Subcutaneous abdominal adipose tissue (tissue), 5 donors: ENCODE data around the gene UTP14A.
"Not testable (repeated sequence)": the region's sequence is repeated elsewhere in the genome, so short reads cannot be mapped to it uniquely, and the experiment has no call there.

Source experiments
- H3K27ac ChIP-seq: one replicate; pipeline ENCODE4 v1.7.0; 2013; ENCODE audit warnings: low read depth, mild to moderate bottlenecking, inconsistent platforms, low read length, moderate library complexity
- H3K27me3 ChIP-seq, 5 donors: one replicate each; pipeline ENCODE4 v1.7.0; 2013; ENCODE audit warnings: low read length in 5 of 5, inconsistent platforms in 1 of 5; ENCODE audit not compliant: control insufficient read depth in 5 of 5, insufficient read depth in 4 of 5
- H3K36me3 ChIP-seq, 5 donors: one replicate each; pipeline ENCODE4 v1.7.0; 2013; ENCODE audit warnings: low read length in 5 of 5; ENCODE audit not compliant: control insufficient read depth in 5 of 5, insufficient read depth in 5 of 5
- H3K4me1 ChIP-seq, 5 donors: one replicate each; pipeline ENCODE4 v1.7.0; 2013; ENCODE audit warnings: low read length in 5 of 5, mild to moderate bottlenecking in 3 of 5, moderate library complexity in 1 of 5; ENCODE audit not compliant: control insufficient read depth in 5 of 5, insufficient read depth in 5 of 5
- H3K4me3 ChIP-seq, 5 donors: one replicate each; pipeline ENCODE4 v1.7.0; 2013; ENCODE audit warnings: low read length in 5 of 5, low read depth in 1 of 5
- H3K9ac ChIP-seq, 5 donors: one replicate each; pipeline ENCODE4 v1.7.0; 2013; ENCODE audit warnings: low read length in 5 of 5, mild to moderate bottlenecking in 4 of 5, moderate library complexity in 3 of 5
- H3K9me3 ChIP-seq, 5 donors: one replicate each; pipeline ENCODE4 v1.7.0; 2013; ENCODE audit warnings: low read length in 5 of 5; ENCODE audit not compliant: control insufficient read depth in 5 of 5
- donor health status: healthy.
- donor health status: healthy.
- donor health status: healthy.
- donor health status: healthy.
- donor health status: healthy.

The UTP14A gene, protein sequence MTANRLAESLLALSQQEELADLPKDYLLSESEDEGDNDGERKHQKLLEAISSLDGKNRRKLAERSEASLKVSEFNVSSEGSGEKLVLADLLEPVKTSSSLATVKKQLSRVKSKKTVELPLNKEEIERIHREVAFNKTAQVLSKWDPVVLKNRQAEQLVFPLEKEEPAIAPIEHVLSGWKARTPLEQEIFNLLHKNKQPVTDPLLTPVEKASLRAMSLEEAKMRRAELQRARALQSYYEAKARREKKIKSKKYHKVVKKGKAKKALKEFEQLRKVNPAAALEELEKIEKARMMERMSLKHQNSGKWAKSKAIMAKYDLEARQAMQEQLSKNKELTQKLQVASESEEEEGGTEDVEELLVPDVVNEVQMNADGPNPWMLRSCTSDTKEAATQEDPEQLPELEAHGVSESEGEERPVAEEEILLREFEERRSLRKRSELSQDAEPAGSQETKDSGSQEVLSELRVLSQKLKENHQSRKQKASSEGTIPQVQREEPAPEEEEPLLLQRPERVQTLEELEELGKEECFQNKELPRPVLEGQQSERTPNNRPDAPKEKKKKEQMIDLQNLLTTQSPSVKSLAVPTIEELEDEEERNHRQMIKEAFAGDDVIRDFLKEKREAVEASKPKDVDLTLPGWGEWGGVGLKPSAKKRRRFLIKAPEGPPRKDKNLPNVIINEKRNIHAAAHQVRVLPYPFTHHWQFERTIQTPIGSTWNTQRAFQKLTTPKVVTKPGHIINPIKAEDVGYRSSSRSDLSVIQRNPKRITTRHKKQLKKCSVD

DNA sequence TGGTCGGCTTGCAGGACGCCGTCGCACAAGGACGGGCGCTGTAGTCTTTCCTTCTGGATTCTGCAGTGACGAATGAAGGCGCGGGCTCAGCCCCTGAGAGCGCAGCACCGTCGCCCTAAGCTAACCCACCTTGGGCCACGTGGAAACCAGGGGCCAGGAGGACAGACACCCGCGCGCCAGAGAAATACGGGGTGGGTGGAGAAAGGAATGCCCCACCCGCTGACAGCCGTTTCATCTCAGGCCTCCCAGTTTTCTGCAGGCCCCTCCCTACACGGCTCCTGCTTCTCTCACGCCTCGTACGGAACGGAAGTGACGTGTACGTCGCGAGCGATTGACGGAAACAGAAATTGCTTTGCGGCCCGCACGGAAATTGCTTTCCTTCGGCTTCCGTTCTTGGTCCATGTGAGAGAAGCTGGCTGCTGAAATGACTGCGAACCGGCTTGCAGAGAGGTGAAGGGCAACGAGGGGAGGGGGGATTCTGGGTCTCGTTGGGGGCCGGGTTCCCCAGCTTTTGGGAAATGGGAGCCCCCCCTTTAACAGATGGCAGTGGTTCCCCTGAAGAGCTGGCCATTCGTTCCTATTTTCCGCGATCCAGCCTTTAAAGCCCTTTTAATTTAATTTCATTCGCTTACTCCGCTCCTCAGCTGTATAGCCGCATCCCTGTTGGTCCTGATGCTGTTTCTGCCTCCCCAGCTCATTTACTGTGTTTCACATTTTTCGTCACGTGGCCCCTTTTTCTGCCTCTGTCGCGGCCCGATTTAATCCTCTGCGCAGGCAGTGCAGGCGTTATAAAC, at the start of gene UTP14A:
UTP14A (plus strand) TSS at position 378 of the 794 bp plus-strand sequence; CDS start at position 425, 47 bp downstream.
- H3K4me3 ChIP-seq = peak within 1 kb of the TSS; percentile 63 to 84 (median 73)
- no peaks in the 10 kb centered on the region for H3K27me3 ChIP-seq
- peak within 1 kb of the TSS; percentile 54 for H3K27ac ChIP-seq
- peaks cover 4 to 19% (median 16%) of the 10 kb centered on the region in 5 donors for H3K36me3 ChIP-seq
- no peaks in the 10 kb centered on the region for H3K9me3 ChIP-seq
- H3K4me1 ChIP-seq = peaks cover 0 to 12% (median 5%) of the 10 kb centered on the region in 5 donors
- peak within 1 kb of the TSS; percentile 38 to 82 (median 78) for H3K9ac ChIP-seq

DNA sequence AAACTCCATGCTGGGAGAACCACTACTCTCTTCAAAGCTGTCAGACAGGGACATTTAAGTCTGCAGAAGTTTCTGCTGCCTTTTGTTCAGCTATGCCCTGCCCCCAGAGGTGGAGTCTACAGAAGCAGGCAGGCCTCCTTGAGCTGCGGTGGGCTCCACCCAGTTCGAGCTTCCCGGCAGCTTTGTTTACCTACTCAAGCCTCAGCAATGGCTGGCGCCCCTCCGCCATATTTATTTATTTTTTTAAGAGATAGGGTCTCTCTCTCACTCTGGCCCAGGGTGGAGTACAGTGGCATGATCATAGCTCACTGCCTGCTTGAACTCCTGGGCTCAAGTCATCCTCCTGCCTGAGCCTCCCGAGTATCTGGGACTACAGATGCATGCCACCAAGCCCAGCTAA, 46.8 kb upstream of the UTP14A start:
- not testable (repeated sequence) for H3K9ac ChIP-seq, H3K9me3 ChIP-seq, H3K27ac ChIP-seq, H3K27me3 ChIP-seq, H3K36me3 ChIP-seq, H3K4me1 ChIP-seq, H3K4me3 ChIP-seq

DNA sequence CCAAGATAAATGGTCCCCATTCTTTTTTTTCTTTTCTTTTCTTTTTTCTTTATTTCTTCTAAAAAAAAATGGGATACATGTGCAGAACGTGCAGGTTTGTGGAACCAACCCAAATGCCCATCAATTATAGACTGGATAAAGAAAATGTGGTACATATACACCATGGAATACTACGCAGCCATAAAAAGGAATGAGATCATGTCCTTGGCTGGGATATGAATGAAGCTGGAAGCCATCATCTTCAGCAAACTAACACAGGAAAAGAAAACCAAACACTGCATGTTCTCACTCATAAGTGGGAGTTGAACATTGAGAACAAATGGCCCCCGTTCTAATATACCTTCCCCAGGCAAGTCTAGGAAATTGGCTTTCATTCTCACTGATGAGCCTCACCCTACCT, 39.6 kb upstream of the UTP14A start:
- not testable (repeated sequence) for H3K36me3 ChIP-seq, H3K4me3 ChIP-seq, H3K27ac ChIP-seq, H3K9me3 ChIP-seq, H3K4me1 ChIP-seq, H3K9ac ChIP-seq, H3K27me3 ChIP-seq

DNA sequence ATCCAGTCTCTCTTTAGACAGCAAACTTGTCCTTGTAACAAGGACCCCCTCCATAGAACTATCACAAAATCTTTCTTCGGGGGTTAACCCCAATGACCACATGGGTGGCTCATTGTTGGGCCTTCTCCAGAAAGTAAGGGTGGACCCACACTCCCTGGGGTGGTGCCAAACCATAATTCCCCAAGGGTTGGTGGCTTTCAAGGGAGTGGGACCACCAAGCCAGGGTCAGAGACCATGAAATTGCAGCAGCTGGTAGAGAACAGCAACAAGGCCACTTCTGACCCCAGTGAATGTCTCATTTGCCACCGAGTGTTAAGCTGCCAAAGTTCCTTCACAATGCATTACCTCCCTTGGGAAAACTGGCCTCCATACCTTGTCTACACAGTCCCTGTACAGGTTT, 33.4 kb upstream of the UTP14A start:
- Histone ChIP-seq H3K9me3 (peaks cover 0 to 14% (median 4%) of the 10 kb centered on the region in 5 donors), H3K4me3 (no peak overlapping the region), H3K27ac (no peak overlapping the region), H3K9ac (no peak overlapping the region), H3K27me3 (peaks cover 0 to 9% (median 3%) of the 10 kb centered on the region in 5 donors), H3K4me1 (no peaks in the 10 kb centered on the region), H3K36me3 (no peaks in the 10 kb centered on the region)

DNA sequence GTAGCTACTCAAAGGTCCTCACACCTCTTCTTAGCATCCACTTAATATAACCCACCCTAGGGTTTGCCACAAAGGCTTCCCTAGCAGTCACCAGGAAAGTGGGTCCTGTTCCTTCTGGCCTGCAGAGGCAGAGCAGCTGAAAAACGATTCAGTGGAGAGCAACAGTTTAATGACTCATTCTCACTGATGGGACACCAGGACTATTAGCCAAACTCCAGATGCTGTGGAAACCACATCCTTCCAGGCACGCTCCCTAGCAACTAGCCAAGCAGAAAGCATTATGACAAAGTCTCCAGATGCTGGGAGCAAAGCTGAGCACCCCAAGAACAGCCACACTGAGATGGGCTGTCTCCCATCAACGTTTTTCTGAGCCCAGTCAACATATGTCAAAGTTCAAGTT, 30.3 kb upstream of the UTP14A start:
- Histone ChIP-seq H3K27ac (no peak overlapping the region), H3K9ac (no peak overlapping the region), H3K4me1 (no peaks in the 10 kb centered on the region), H3K4me3 (no peak overlapping the region), H3K9me3 (peaks cover 0 to 17% (median 4%) of the 10 kb centered on the region in 5 donors), H3K27me3 (peaks cover 0 to 6% (median 3%) of the 10 kb centered on the region in 5 donors), H3K36me3 (no peaks in the 10 kb centered on the region)

DNA sequence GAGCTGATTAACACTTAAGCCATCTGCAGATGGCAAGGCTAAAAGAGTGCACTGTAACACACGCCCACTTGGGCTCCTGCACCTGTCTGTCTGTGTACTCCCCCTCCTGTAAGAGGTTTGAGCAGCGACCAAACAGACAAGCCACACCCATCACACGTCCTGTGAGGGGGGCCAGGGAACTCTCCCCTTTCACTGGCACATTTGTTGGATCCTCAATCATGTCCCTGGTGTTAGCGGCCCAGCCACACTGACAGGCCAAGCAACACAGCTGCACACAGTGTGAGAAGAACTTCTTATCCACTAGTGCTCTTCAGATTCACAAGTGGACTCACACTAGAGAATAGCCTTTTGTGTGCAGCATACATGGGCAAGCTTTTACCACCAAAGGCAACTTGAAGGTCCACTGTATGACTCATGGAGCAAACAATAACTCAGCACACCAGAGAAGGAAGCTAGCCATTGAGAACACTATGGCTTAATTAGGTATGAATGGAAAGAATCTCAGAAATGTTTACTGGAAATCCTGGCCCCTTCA, 29.1 kb upstream of the UTP14A start:
- H3K4me1 ChIP-seq = no peaks in the 10 kb centered on the region
- no peak overlapping the region for H3K27ac ChIP-seq
- peaks cover 0 to 17% (median 4%) of the 10 kb centered on the region in 5 donors for H3K9me3 ChIP-seq
- no peaks in the 10 kb centered on the region for H3K36me3 ChIP-seq
- no peak overlapping the region for H3K9ac ChIP-seq
- no peak overlapping the region for H3K4me3 ChIP-seq
- peaks cover 0 to 5% (median 3%) of the 10 kb centered on the region in 5 donors for H3K27me3 ChIP-seq

DNA sequence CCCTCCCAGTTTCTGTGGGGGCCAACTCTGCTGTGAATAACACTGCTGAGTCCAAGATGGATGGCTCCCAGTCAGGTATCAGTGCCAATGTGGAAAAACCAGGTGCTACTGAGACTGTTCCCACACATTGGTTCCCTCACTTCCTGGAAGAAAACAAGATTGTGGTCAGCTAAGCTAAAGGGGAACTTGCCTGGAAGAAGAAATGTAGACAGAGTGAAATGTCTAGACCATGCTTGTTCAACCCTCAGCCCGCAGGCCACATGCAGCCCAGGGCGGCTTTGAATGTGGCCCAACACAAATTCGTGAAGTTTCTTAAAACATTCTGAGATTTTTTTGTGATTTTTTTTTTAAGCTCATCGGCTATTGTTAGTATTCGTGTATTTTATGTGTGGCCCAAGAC, 28.6 kb upstream of the UTP14A start:
- H3K27ac ChIP-seq = no peak overlapping the region

DNA sequence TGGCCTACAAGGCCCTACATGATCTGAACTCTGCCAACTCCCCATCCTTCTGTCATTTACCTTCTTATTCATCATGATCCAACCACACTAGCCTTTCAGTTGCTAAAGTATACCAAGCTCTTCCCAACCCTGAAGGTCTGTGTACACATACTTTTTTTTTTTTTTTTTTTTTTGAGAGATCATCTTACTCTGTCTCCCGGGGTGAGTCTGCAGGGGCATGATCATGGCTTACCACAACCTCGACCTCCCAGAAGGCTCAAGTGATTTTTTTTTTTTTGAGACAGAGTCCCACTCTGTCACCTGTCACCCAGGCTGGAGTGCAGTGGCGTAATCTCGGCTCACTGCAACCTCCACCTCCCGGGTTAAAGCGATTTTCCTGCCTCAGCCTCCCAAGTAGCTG, 5.9 kb upstream of the UTP14A start:
- Histone ChIP-seq H3K9ac (no peak overlapping the region), H3K36me3 (no peaks in the 10 kb centered on the region), H3K27me3 (peaks cover 0 to 3% (median 0%) of the 10 kb centered on the region in 5 donors), H3K4me3 (no peak overlapping the region), H3K27ac (no peak overlapping the region), H3K9me3 (no peaks in the 10 kb centered on the region), H3K4me1 (no peaks in the 10 kb centered on the region)

More for the DNA sequence above, 28.6 kb upstream of the UTP14A start:
- Histone ChIP-seq H3K9ac (no peak overlapping the region), H3K4me1 (no peaks in the 10 kb centered on the region), H3K4me3 (no peak overlapping the region), H3K36me3 (no peaks in the 10 kb centered on the region), H3K27me3 (peaks cover 0 to 3% (median 0%) of the 10 kb centered on the region in 5 donors), H3K9me3 (peaks cover 0 to 17% (median 4%) of the 10 kb centered on the region in 5 donors)

DNA sequence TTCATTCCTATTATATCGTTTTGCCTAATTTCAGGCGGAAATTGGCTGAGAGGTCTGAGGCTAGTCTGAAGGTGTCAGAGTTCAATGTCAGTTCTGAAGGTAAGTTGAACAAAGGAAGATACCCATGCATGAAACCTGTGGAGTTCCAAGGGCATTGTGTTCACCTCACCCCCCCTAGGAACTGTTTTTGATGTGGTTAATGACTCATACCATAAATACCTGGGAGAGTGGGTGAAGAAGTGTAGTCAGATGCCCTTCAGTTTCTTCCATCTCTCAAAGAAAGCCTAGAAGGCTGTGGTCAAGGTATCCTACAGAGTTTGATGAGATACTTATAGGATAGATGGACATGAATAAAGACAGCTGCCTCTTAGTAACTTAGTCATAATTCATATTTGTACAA, 2.7 kb downstream of the UTP14A start:
- Histone ChIP-seq H3K36me3 (peaks cover 16 to 39% (median 20%) of the 10 kb centered on the region in 5 donors), H3K4me1 (peaks cover 0 to 12% (median 5%) of the 10 kb centered on the region in 5 donors), H3K9me3 (no peaks in the 10 kb centered on the region), H3K27ac (no peak overlapping the region), H3K27me3 (peaks cover 0 to 2% (median 0%) of the 10 kb centered on the region in 5 donors), H3K9ac (no peak overlapping the region), H3K4me3 (no peak overlapping the region)
